SHP77 treated with DMSO at 0.1 percent for 48 hours (cell line): ENCODE measurements around the gene MRPS2.
"Not testable (repeated sequence)": the region's sequence is repeated elsewhere in the genome, so short reads cannot be mapped to it uniquely, and the experiment has no call there.

Experiments used
- DNase-seq: peaks from one replicate; lab custom pipeline; 2025; lab: John Stamatoyannopoulos, UW

MRPS2 gene

DNA sequence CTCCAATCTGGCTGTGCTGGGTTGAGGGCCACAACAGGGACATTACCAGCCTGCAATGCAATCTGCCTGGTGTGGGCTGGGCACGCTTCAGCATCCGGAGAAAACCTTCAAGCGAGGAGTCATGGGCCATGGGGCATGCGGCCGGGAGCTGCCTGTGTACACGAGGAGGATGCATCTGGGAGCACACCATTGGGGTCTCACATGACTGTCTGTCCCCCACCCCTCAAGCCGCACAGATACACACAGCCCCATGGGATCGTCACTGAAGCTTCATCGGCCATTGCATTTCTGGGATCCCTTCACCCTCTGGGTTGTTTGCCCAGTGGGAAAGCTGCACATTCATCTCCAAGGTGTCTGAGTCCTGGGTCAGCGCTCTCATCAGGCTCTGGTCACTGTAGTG is 30.6 kb downstream of the MRPS2 start:
- DNase-seq = no peak

DNA sequence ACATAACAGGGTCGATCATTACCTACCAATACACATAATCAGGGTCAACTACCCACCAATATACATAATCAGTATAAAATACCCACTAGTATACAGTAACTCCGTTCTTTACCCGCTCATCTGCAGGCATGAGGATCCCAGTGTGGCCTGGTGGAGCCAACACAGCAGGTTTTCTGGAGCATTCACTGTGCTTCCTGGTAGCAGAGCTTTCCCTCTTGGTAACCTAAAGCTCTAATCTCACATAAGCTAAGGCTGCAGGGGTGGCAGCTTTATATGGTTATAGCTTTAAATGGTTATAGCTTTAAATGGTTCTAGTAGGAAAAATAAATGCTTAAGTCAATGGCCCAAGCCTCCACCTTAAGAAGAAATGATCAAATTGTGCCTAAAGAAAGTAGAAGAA is 32.6 kb downstream of the MRPS2 start:
- no peak for DNase-seq

DNA sequence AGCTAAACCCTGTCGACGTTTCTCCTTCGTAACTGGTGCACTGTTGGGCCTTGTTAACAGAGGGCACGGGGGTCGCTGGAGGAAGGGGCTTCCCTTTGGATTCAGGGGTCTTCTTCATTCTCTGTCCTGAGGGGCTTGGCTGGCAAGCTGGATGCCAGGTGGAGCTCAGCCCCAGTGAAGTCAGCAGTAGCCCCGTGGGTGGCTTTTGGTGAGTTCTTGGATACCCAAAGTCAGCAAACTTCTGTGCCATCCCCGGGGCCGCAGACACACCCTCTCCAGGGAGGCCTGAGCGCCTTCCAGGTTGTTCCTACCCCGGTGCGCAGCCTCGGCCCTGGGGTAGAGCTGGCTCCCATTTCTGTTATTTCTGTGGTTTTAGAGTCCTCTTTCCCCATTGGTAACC is 33.2 kb downstream of the MRPS2 start:
- no peak for DNase-seq

- not testable (repeated sequence) for DNase-seq
These were observed 33.8 kb downstream of the MRPS2 start for GRCh38 chr9:135534192-135534711.

GRCh38 chr9:135534826-135535225 is 34.3 kb downstream of the MRPS2 start:
- not testable (repeated sequence) for DNase-seq

DNA sequence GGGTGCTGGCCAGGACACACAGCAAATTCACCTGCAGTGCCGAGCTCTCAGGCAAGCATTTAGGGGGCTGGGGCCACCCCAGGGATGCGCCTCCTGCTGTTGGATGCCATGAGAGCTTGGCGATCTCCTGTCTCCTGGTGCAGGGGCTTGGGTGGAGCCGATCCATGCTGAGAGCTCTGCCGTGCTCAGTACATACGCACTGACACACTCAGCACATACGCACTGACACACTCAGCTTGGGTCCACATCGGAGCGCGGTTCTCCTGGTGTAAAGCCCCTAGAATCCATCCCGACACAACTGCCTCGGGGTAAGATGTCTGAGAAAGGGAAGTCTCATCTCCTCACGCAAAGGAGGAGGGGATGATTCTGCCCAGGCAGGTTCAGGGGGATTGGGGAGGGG is 35.1 kb downstream of the MRPS2 start:
- not testable (repeated sequence) for DNase-seq

GRCh38 chr9:135536216-135536615 is 35.7 kb downstream of the MRPS2 start:
- DNase-seq = no peak

- not testable (repeated sequence) for DNase-seq
These were observed 42.9 kb downstream of the MRPS2 start for GRCh38 chr9:135543262-135543894.

DNA sequence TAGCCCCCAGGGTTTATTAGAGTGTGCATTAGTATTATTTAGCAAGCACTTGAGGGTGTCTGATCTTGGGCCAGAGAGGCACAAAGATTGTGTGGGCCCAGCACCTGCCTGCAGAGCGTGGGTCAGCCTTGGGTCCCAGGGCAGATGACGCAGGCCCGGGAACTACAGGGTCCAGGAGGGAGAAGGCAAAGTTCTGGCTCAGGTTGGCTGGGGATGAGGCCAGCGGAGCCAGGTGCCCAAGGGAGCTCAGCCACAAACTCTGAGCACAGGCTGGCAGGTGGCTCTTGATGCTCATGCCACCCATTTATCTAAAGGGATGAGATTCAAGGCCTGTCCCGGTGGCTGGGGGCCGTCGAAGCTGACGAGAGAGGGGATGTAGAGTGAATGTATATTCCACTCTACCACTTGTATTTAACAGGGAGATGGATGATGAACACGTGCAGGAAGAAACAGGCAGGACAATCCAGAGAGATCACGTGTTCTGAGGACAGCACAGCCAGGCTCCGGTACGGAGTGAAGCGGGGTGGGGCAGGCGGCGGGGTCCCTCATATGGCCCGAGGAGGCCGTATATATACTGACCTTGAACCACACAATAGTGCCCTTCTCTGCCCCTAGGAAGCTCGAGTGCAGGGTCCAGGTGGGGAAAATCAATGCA is 44.6 kb downstream of the MRPS2 start:
- no peak for DNase-seq

GRCh38 chr9:135545646-135546176 is 45.2 kb downstream of the MRPS2 start, which contains the start of gene OBP2A:
Gene OBP2A, plus strand, starts transcription at chr9:135546126. Its CDS starts 55 bp downstream, at chr9:135546181.
- not testable (repeated sequence) for DNase-seq

GRCh38 chr9:135546792-135547617 is 46.5 kb downstream of the MRPS2 start:
- not testable (repeated sequence) for DNase-seq

DNA sequence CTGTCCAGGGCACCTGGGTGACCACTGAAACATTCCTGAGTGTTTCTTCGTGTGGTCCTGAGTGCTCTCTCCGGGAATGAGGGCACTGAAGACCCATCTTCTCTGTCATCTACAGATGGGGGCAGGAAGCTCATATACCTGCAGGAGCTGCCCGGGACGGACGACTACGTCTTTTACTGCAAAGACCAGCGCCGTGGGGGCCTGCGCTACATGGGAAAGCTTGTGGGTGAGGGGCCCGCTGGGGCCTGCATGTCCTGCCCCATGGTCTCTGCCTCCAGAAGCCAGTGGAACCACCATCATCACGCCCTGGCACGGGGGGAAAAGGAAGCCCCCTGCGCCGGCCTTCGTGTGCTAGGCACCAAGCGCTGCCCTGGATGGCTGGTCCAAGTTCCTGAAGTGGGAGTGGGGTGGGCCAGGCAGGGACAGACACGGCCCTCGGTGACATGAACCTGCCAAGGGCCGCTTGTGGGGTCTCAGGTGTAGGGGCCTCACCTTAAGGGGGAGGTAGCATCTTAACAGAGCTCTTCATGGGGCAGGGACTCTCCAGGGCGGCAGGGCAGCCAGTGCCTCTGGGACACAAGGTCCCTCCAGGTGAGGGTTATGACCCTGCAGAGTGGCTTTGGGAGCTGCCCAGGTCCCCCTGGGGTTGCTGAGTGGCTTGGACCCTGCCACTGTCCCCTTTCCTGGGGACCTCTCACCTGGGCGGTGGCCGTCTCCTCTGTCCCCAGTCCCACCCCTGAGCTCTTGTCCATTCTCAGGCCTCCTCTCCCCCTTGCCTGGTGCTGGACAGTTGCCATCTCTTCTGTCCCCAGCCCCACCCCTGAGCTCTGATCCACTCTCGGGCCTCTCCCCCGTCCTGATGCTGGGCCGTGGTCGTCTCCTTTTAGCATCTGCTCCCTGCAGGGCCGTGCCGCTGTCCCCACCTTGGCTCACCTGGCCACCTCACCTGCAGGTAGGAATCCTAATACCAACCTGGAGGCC is 47.6 kb downstream of the MRPS2 start:
- no peak for DNase-seq

DNA sequence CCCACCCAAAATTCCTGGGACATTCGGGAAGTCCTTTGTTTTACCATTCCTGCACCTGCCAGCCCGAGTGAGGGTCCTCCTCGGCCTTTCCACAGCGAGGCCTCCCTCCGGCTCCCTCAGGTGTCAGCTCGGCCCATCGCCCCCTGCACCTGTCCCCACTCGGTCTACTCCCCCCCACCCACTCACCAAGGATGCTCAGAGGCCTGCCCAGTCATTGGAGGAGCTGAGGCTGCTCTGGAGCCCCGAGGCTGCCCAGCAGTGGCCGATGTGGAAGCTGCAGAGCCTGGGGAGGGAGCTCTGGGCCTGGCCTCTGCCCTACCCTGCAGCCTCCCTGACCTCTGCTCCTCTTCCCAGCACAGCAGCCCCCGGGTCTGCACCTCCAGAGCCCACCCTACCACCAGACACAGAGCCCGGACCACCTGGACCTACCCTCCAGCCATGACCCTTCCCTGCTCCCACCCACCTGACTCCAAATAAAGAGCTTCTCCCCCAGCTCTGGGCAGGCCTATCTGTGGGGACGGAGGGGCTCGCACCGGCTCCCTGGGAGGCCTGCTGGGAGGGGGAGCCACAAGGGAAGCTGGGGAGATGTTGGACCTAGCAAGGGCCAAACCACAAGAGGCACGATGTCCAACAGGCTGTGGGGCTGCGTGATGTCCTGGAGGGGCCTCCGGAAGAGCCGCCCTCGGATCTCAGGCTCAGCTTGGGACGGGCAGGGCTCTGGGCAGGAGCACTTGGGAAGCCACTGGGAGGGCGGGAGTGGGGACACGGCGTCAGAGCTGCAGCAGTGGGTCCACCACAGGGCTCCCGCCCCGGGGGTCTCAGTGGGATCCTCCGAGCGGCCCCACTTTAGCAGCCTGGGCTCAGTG is 49.2 kb downstream of the MRPS2 start:
- not testable (repeated sequence) for DNase-seq

GRCh38 chr9:135550344-135550918 is 49.9 kb downstream of the MRPS2 start:
- no peak for DNase-seq

DNA sequence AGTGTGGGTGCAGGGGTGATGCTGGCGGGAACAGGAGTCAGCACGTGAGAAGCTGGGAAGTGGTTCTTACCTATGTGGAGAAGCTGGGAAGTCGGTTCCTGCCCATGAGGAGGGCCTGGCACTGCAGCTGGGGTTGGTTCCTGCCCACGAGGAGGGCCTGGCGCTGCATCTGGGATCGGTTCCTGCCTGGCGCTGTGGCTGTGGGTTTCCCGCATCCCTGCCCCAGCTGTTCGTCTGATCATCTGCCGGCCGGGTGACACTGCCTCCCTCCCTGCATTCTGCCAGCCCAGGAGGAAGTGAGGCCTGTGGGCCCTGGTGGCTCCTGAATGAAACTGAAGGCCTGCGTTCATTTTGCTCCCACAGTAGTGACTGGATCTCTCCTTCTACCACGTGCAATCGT is 50.5 kb downstream of the MRPS2 start:
- no peak for DNase-seq

DNA sequence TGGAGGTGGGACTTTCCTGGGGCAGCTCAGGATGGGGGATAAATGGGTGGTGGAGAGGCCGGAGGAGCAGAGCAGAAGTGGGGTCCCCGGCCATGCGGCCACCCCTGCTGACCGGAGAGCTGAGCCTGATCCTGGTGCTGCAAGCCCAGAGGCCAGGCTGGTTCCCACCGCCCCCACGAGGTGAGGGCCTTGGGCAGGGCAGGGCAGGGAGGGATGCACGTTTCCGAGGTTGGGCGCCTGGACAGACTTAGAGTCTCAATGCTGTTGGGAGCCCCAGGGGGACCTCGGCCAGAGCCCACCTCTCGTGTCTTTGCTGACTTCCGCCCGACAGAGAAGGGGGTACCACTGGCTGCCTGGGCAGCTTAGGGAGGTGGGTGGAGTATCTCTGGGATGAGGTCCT is 51.0 kb downstream of the MRPS2 start:
- no peak for DNase-seq

GRCh38 chr9:135552021-135552697 is 51.7 kb downstream of the MRPS2 start:
- DNase-seq = no peak

DNA sequence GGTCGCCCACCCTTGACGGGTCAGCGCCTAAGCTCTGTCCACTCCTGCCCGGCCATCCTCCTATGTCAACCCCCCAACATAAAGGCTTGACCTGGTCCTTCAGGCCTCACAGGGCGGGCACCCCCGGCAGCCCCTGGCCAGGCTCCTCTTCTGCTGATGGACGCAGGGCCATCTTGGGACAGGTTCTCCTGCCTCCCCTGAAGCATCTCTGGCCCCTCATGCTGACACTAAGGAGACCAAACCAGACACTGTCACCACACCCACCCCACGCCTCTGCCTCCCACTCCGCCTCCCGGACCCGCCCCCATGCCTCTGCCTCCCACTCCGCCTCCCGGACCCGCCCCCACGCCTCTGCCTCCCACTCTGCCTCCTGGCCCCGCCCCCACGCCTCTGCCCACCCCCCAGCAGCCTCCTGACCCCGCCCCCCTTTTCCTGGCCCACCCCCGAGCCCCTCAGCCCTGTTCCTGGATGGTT is 52.3 kb downstream of the MRPS2 start:
- DNase-seq = no peak
